GM19025 (cell line): ENCODE data around the gene KLHL25.

Experiments used
- ATAC-seq: cut with Tn5 transposase; IDR thresholded peaks from one replicate; pipeline ENCODE4 v1.9.1; 2021; ENCODE audit warnings: mild to moderate bottlenecking, low read depth, moderate library complexity; ENCODE audit not compliant: unreplicated experiment

KLHL25 gene

DNA sequence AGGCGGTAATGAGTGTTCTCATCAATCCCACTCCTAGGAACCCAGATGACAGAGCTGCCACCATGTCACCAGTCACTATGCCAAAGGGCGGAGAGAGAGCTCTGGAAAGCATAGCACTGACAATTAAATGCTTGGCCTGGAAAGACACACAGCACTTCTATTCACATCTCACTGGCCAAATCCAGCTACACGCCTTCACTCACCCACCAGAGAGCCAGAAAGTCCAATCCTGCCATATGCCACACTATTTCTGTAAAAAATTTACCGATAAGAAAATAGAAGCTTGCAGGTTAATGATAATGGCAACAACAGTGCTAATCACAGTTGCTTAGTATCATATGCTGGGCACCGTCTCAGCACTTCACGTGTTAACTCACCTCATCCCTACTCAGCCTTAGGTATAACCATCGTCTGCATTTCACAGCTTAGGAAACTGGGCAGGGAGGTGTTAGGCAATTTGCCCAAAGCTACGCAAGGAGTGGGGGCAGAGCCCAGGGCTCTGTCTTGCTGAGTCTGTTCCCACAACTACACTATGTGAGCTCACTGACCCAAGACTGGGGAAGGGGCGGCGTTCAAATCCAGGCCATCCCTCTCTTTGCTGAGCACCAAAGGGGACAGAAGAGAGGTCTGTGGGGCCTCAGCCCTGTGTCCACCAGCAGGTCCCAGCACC, 16.5 kb downstream of the KLHL25 start:
- ATAC-seq, result no peak

DNA sequence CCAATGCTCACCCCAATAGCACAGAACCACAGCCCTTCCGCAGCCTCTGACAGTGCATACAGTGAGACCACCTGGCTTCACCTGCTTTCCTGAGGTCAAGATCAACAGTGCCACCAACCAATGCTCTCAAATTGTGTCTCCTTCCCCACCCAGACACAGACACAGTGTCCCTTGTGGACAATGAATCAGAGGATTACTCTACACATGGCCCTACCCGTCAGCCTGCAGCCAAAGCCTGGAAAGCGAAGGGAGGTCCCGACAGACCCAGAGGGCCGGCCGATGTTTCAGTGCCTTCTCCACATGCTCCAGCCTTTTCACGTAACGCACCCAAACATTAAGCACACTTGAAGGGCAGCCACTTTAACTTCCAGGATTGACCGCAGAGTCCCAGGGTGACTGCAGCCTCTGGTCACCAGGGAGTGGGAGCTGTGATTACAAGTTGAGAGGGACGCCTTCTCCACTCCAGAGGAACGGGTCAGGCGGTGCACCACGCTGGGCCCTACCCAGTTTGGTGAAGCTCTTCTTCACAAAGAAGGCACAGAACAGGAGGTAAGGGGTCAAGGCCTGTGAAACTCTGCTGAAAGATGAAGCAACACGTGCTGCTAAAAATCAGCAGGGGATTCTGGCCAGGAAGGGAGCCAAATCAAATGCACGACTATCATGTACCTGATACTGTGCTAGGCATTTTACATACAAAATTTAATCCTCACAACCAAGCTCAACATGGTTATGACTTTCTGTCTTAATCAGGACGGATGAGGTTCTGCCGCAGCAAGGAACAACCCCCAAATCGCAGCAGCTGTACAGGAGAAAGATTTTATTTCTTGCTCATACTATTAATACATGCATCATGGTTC, 17.2 kb downstream of the KLHL25 start:
- no peak for ATAC-seq

DNA sequence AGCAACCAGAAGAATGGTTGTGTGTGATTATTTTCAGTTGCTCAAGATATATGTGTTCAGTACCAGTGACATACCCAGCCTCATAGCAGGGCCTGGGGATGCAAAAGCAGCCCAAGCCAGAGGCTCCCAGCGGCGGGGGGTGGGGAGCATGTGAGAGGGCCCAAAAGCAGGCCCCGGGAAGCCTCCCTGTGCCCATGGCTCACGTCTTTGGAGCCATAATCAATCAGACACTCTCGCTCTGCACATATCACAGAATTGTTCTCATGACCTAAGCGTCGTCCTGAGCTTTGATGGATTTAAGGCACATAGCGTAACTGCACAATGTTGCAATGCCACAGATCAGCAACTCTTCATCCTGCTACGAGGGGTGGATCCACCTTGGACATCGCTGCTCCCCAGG, 20.8 kb downstream of the KLHL25 start:
- ATAC-seq, result no peak

DNA sequence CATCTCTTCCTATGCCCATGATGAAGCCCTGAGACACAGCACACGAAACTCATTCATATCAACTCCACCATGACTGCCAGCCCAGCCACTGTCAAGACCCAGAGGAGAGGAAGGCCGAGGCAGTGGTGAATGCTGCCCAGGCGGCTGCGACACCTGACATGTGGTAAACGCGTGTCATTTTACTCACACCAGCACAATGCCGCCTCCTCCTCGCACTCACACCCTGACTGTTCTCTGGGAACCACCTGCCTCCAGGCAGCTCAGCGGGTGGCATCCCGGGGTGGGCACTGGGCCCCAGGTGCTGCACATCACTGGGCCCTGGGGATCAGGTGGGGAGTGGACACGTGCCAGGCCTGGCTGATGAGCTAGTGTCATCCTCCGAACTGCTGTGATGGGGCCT, 21.5 kb downstream of the KLHL25 start:
- no peak for ATAC-seq

DNA sequence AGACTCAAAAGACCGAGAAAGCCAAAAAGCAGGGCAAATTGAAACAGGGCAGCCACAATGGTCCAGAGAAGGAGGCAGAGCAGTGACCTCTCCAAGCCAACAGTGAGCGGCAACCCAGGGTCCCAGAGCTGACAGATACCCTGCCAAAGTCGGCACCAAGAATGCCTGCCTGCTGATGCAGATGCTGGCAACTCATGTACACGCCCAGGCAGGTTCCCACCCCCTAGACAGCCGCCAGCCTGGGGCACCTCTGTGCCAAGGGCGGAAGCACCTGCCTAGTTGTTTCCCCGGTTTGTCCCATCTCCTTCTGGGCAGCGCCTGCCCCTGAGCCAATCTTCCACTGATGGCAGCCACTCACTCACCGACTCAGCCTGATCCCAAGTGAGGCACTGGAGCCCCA, 22.1 kb downstream of the KLHL25 start:
- ATAC-seq, result no peak

DNA sequence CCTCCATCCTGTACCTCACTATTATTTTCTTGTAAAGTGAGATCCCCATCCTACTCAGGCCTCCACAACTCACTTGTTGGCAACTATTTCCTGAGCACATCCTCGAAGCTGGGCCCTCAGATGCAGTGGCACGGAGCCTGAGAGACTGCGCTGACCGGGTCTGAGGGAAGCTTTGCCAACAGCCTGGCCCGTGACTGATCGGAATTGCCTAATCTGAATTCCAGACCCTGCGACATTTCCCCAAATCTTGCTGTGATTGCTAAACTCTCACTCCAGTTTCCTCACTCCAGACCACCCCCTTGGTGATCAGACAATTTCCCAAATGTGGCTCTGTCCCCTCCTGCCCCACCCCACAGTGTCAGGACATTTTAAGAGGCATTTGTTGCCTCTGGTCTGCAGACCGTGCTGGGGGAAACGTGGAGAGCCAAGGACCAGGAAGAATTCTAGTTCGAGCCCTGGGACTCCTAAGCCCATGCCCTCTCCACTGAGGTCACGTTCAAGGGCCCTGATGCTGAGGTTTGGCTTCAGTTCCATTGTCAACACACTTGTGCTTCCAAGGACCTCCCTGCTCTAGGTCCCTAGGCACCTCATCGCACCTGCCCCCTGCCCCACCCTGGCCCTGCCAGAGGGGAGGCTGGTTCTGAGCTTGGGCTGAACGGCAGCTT, 22.8 kb downstream of the KLHL25 start:
- no peak for ATAC-seq

DNA sequence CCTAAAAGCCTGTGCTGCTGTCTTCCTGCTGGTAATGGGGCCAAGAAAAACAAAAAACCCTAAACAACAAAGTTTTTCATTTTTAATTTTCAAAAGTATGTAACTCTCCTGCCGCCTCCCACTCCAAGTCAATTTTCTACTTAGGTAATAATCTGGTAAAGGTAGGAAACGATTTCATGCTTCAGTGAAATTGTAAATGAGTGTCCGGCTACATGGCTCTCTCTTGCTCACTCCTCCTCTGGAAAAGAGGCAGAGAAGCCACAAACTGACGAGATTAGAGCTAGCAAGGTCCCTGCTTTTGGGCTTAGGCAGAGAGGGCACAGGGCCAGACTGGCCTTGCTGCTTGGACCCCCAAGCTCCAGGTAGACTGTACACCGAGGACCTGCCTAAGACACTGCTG, 23.5 kb downstream of the KLHL25 start:
- ATAC-seq, result no peak

DNA sequence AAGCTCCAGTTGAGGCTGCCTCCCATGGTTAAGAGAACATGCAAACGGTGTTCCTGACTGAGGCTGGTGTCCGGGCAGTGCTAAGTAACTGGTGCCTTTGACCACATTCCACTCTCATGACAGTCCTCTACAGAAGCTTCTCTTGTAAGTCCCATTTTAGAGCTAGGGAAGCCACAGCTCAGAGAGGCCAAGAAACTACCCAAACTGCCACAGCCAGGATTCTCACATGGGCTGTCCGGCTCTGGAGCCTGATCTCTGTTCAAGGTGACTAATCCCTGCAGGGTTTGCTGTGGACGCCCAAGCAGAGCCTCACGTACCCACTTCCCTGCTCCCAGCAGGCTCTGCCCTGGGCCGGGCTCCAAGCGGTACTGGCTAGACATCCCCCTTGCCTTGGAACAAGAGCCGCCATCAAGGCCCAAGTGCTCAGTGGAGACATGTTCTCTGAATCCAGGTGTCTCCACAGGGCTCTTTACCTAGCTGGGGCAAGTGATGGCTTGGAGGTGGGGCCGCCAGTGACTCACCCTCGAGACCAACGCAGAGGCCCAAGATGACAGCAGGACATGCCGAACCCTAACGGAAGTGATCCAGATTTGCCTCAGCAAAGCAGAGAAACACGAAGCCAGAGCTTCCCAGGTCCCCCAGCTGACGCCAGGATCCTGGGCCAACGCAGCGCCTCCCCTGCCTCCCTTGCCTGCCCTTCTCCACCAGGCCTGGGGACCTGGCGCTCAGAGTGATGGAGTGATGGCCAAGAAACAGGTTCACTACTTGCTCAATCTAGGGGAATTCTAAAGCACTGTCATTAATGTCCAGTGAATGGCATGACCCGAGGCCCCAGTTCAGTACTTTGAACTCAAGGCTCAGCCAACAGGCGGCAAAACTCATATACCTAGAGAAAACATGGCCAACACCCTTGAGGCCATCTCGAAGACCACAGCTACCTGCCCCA, 24.4 kb downstream of the KLHL25 start:
- ATAC-seq, result no peak

DNA sequence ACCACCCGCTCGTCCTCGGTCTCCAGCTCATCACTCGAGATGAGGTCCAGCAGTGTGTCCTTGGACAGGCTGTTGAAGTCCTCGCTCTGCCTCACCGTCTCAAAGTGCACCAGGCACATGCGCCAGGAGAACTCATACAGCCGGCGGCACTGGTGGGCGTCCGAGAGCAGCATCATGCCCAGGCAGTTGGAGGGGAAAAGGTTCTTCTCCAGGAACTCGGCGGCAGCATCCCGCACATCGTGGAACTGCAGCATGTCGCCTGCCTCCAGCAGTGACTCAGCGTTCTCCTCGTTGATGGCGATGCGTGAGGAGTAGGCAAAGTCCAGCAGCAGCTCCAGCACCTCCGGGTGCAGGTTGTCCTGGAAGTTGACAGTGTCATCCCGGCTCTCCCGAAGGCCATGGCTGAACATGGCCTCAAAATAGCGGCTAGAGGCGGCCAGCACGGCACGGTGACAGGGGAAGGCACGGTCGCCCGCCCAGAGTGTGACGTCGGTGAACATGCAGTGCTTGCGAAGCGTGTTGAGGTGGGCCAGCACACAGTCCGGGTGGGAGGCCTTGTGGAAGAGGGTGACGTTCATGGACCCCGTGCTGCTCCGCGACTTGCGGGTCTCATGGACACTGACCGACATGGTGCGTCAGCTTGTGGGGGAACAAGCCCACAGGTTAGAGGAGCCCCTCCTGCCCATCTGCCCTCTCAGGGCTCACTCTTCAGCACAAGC, 25.4 kb downstream of the KLHL25 start:
- no peak for ATAC-seq

DNA sequence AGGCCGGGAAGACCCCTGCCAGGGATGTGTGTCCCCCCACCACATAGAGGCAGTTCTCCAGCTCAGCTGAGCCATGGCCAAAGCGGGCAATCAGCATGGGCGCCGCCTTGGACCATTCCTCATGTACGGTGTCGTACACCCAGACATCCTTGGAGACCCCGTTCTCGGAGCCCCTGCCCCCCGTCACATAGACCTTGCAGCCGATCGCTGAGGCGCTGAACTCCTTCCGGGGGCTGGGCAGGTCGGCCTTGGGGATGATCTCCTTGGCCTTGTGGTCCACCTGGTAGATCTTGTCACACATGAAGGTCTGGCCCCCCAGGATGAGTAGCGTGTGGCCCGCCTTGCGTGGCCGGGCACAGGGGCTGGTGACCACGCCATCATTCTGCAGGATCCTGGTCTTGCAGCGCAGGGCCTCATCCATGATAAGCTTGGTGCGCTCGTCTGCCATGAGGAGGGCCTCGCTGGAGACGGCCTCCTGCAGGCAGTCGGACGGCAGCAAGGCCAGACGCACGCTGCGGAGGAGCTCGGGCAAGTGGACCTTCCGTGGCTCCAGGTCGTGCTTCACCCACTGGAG, 26.0 kb downstream of the KLHL25 start:
- no peak for ATAC-seq

DNA sequence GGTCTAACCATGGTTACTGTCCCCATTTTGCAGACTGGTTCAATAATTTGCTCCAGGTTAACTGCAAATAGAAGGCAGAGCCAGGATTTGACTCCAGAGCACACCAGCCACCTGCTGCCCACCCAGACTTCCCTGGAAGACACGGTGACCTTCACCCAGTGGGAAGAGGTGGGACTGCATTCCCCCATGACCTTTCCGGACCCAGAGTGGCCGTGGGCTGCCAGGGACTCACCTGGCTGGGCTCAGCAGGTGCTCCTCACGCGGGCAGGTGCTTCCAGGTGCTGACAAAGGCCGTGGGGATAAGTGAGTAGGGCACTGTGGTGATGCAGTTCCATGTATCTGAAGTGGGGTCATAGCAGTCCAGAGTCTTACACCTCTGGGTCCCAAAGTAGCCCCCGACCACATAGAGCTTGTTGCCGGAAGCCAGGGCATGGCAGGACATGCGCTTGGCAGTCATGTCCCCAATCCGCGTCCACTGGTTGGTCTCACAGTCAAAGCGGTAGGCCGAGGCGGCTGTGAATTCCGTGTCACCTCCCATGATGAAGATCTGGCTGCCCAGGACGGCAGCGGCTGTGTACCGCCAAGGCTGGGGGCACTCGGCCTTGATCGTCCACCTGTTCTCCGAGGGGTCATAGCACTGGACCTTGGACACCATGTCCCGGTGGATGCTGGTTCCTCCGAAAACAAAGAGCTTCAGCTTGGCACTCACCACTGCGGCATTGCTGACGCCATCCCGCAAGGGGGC, 26.8 kb downstream of the KLHL25 start:
- ATAC-seq, result no peak

DNA sequence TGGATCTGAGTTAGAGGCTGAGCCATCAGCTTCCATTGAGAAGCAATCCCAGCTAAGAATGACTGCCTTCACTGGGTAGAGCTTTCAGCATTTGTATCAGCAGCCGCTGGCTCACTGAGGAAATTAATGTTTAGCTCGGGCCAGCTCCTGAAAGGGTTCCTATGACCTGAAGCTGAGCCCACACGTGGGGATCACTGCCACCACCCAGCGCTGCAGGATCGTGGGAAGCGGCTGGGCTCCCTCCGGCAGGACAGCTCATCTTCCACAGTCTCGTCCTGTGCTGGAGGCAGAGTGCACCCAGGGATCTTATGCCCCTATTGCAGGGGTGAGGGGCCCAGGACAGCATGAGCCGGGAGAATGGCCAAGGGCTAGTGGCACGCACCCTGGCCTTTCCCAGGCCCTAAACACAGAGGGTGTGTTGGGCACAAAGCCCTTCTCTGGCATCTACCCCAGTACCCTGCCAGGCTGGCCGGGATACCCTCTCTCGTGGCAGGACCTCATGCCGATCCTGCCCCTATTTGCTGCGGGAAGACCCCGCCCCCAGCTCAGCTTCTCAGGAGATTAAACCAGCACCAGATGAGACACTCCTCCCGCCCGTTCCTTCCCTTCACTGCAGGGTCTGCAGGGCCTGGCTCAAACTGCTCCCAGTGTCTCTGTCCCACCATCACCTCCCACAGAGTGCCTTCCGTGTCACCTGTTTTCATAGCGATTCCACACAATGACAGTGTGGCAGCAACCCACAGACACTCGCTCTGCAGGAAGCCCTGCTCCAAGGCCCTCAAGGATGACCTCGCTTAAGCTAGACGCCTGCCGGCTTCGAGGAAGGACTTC, 28.5 kb downstream of the KLHL25 start:
- no peak for ATAC-seq

DNA sequence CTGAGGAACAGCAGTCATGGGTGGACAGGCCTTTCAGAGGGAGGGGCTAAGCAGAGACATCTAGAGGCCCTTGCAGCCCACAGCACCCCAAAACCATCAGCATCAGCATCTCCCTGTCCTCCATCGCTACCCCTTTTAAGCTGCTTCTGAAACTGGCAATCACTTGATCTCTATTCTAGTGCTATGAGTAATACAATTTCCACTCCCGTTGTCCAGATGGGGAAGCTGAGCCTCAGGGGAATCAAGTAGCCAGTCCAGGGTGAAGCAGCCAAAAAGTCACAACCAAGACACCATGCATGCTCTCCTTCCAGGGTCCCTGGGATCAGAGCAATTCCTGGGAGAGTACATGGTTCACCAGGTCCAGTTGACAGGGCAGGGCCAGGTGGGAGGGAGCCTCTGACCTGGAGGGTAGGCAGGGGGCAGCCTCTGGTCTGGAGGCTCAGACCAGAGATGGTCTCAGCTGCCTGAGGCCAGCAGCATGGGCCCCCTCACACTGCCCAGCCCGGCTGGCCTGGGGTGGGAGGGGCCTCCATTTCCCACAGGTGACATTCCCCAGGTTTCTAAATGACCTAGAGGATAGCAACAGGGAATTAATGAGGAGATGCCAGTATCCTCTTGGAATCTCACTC, 30.0 kb downstream of the KLHL25 start:
- no peak for ATAC-seq

DNA sequence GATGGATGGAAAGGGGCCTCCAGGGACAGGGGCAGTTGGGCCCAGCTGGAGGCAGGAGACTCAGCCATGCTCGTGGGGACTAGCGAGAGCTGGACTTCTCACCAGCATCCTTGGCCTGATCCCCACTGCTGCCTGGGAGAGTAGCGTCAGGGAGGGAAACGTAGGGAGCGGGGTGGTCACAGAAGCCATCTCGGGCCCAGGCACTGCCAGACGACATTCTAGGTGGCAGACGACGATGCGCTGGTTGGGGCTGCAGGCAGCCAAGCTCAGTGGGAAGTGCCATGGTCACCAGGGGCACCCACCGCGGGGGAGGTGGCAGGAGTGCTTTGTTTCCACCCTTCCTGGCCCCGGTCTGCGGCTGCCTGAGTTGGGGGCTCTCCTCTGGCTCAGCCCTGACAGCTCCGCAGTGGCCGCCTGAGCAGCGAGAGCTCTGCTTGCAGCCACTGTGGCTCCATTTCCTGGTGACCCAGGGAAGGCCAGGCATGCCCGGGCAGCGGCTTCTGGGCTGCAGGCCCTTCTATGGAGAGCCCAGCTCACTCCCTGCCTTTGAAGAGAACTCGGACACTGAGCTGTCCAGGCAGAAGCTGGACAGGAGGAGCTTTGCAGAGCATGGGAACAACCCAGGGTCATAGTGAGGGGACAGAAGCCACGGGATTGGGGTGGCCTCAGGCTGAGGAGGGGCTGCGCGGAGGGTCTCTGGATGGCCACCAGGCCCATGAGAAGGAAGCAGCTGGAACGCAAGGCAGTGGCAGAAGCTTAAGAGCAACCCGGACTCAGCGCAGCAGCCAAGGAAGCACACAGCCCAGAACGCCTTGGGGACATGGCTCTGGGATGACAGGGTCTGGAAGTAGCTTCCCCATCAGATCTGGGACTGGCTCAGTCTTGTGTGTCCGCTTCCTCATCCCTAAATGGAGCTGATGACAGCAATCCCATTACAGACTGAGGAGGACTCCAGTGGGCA, 30.8 kb downstream of the KLHL25 start:
- ATAC-seq, result no peak

DNA sequence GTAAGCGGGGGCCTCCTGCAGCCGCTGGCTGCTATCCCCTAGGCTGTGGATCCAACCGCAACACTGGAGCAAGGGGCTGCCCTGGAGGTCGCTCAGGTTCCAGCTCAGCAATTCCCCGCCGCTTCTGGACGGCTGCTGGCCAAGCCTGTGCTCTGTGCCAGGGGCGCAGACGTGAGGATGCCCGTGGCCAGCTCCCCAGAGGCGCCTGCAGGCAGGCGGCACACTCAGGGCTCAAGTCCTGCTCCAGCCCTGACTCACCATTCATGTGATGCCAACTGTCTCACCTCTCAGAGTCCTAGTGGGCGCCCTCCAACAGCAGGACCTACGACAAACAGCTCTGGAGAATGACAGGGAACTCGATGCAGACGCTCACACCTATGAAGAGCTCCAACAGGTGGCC, 31.6 kb downstream of the KLHL25 start:
- no peak for ATAC-seq

DNA sequence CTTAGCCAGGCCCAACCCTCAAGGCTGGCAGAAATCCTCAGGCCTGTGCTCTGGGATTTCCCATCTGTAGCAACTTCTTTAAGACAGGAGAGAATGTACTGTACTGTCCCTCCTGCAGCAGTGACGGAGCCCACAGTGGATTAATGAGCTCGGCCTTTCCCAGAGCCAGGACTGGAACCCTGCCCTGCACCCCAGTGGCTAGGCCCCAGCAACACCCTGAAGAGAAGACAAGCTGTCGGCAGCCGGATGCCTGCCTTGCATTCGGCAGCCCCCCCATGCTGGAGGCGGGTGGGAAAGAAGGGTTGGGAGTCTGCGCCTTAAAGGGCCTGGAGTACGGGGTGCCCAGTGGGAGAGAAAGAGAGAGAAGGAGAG, 32.0 kb downstream of the KLHL25 start:
- no peak for ATAC-seq
